GM20431 (cell line): ENCODE data around the gene EEF2K.
"Not testable (repeated sequence)": the region's sequence is repeated elsewhere in the genome, so short reads cannot be mapped to it uniquely, and the experiment has no call there.

Experiments used
- in situ Hi-C: fragments of 300-500 bp; cut with MseI, MboI; formaldehyde crosslinking; loops from one replicate; pipeline ENCODE4 v1.15.0; 2020; ENCODE audit warnings: low sequenced_read_pairs; ENCODE audit not compliant: unreplicated experiment

The EEF2K gene

GRCh38 chr16:22206013-22206841 lies at the start of gene EEF2K:
Gene EEF2K, plus strand, starts transcription at chr16:22206278. Its CDS starts 19,452 bp downstream, at chr16:22225730.
- in situ Hi-C loops, result loop anchor here (10.0 kb wide), 1 partner anchor 89 kb away; the partner anchor contains the start of gene POLR3E

- in situ Hi-C loops, result no loop called here
These were observed 44.7 kb upstream of the EEF2K start for GRCh38 chr16:22161401-22161800.

GRCh38 chr16:22161999-22162655 lies 44.0 kb upstream of the EEF2K start, which contains the start of gene SDR42E2:
Gene SDR42E2, plus strand, starts transcription at chr16:22162506. Its CDS starts 3,077 bp downstream, at chr16:22165583.
- in situ Hi-C loops, result no loop called here

- in situ Hi-C loops, result no loop called here
These were observed 43.4 kb upstream of the EEF2K start for GRCh38 chr16:22162656-22163009.

- in situ Hi-C loops, result no loop called here
These were observed 42.3 kb upstream of the EEF2K start for GRCh38 chr16:22163806-22164205.

GRCh38 chr16:22164482-22164881 lies 41.6 kb upstream of the EEF2K start:
- in situ Hi-C loops, result no loop called here

GRCh38 chr16:22165508-22166285 lies 40.4 kb upstream of the EEF2K start:
- in situ Hi-C loops, result no loop called here

GRCh38 chr16:22171953-22172352 lies 34.1 kb upstream of the EEF2K start:
- in situ Hi-C loops, result no loop called here

- in situ Hi-C loops, result not testable (repeated sequence)
These were observed 33.4 kb upstream of the EEF2K start for GRCh38 chr16:22172642-22173041.

GRCh38 chr16:22174642-22175041 lies 31.4 kb upstream of the EEF2K start:
- in situ Hi-C loops, result no loop called here

- in situ Hi-C loops, result no loop called here
These were observed 27.8 kb upstream of the EEF2K start for GRCh38 chr16:22177968-22178930.

- in situ Hi-C loops, result no loop called here
These were observed 24.7 kb upstream of the EEF2K start for GRCh38 chr16:22181426-22181825.

- in situ Hi-C loops, result no loop called here
These were observed 24.2 kb upstream of the EEF2K start for GRCh38 chr16:22181843-22182242.

- in situ Hi-C loops, result no loop called here
These were observed 22.7 kb upstream of the EEF2K start for GRCh38 chr16:22183335-22183734.

- in situ Hi-C loops, result no loop called here
These were observed 22.0 kb upstream of the EEF2K start for GRCh38 chr16:22183901-22184614.

- in situ Hi-C loops, result no loop called here
These were observed 21.5 kb upstream of the EEF2K start for GRCh38 chr16:22184615-22184968.

GRCh38 chr16:22186517-22186916 lies 19.6 kb upstream of the EEF2K start:
- in situ Hi-C loops, result no loop called here

GRCh38 chr16:22188267-22188594 lies 17.8 kb upstream of the EEF2K start:
- in situ Hi-C loops, result no loop called here
